Measurements from ENCODE around the gene RFX5. TPM values are rescaled to one million over a fixed set of nuclear protein-coding genes. Genes with fewer than 3 reads are reported as not detected.
"Not testable (repeated sequence)": the region's sequence is repeated elsewhere in the genome, so short reads cannot be mapped to it uniquely, and the experiment has no call there.

Gene RFX5
- total RNA-seq, 1 donor from 2014 or later: 50.9 TPM

GRCh38 chr1:151362308-151363155, 15.5 kb upstream of the RFX5 start:
- no peak for DNase-seq (ENCODE audit: low spot score)

GRCh38 chr1:151361883-151362282, 14.8 kb upstream of the RFX5 start:
- DNase-seq (ENCODE audit: low spot score): no peak

GRCh38 chr1:151356696-151357095, 9.6 kb upstream of the RFX5 start:
- DNase-seq (ENCODE audit: low spot score): no peak

GRCh38 chr1:151352021-151352718, 5.1 kb upstream of the RFX5 start:
- peak; percentile 50 for DNase-seq (ENCODE audit: low spot score)

- not testable (repeated sequence) for DNase-seq (ENCODE audit: low spot score)
Measured at GRCh38 chr1:151350323-151350722, 3.3 kb upstream of the RFX5 start.

- DNase-seq (ENCODE audit: low spot score): no peak
Measured at GRCh38 chr1:151347523-151348246, 633 bp upstream of the RFX5 start.

- no peak for DNase-seq (ENCODE audit: low spot score)
Measured at GRCh38 chr1:151346082-151346768, 827 bp downstream of the RFX5 start.

- no peak for DNase-seq (ENCODE audit: low spot score)
Measured at GRCh38 chr1:151344291-151344690, 2.8 kb downstream of the RFX5 start.

- no peak for DNase-seq (ENCODE audit: low spot score)
Measured at GRCh38 chr1:151343587-151343986, 3.5 kb downstream of the RFX5 start.

- DNase-seq (ENCODE audit: low spot score): no peak
Measured at GRCh38 chr1:151342569-151342968, 4.5 kb downstream of the RFX5 start.

- DNase-seq (ENCODE audit: low spot score): no peak
Measured at GRCh38 chr1:151342021-151342420, 5.0 kb downstream of the RFX5 start.

GRCh38 chr1:151340870-151341754, 5.9 kb downstream of the RFX5 start:
- peak; percentile 66 for DNase-seq (ENCODE audit: low spot score)

GRCh38 chr1:151336556-151336955, 10.5 kb downstream of the RFX5 start:
- no peak for DNase-seq (ENCODE audit: low spot score)

GRCh38 chr1:151334822-151335221, 12.2 kb downstream of the RFX5 start:
- DNase-seq (ENCODE audit: low spot score): no peak

GRCh38 chr1:151327903-151328674, 19.0 kb downstream of the RFX5 start:
- no peak for DNase-seq (ENCODE audit: low spot score)

- peak; percentile 97 for DNase-seq (ENCODE audit: low spot score)
Measured at GRCh38 chr1:151327223-151327902, 19.7 kb downstream of the RFX5 start, which contains the start of gene PI4KB. Gene PI4KB (minus strand): TSS chr1:151327416. CDS start chr1:151316481, 10,935 bp downstream.

- peak; percentile 43 for DNase-seq (ENCODE audit: low spot score)
Measured at GRCh38 chr1:151326619-151327222, 20.3 kb downstream of the RFX5 start.

GRCh38 chr1:151325646-151326429, 21.2 kb downstream of the RFX5 start:
- DNase-seq (ENCODE audit: low spot score): no peak
